ENCODE results near the gene ARMC9.
A peak's percentile ranks its signal among the peaks of the same experiment; 100 is the strongest.

Gene ARMC9

GRCh38 chr2:231357048-231357447 lies 158.6 kb downstream of the ARMC9 start:
- Histone ChIP-seq H3K79me2 (ENCODE audit: insufficient read depth, low read depth) (no peaks in the 10 kb centered on the region), H2AFZ (ENCODE audit: low read depth) (peak overlapping the region; percentile 76), H4K20me1 (ENCODE audit: insufficient read depth) (no peaks in the 10 kb centered on the region), H3K4me2 (peak overlapping the region; percentile 31), H3K36me3 (ENCODE audit: insufficient read depth) (no peaks in the 10 kb centered on the region), H3K4me1 (ENCODE audit: low read depth, poor library complexity, severe bottlenecking) (peaks cover 31% of the 10 kb centered on the region), H3K9ac (peak overlapping the region; percentile 61), H3K27ac (peak overlapping the region; percentile 96), H3K4me3 (IDR thresholded peaks at IDR 0.05; ENCODE audit: insufficient read depth, low read depth, low read length) (peak overlapping the region; percentile 3), H3K27me3 (ENCODE audit: insufficient read depth, low read depth) (no peaks in the 10 kb centered on the region)
- TF ChIP-seq CTCF (conservative IDR thresholded peaks at IDR 0.05; ENCODE audit: low read depth, low read length), result no peak

- no peak overlapping the region for H2AFZ ChIP-seq (ENCODE audit: low read depth)
- H3K27ac ChIP-seq, result peak overlapping the region; percentile 96; the same call in 1 of the 2 replicates
- H3K36me3 ChIP-seq (ENCODE audit: insufficient read depth), result no peaks in the 10 kb centered on the region
- H3K27me3 ChIP-seq (ENCODE audit: insufficient read depth, low read depth), result no peaks in the 10 kb centered on the region
- no peaks in the 10 kb centered on the region for H4K20me1 ChIP-seq (ENCODE audit: insufficient read depth)
- peaks cover 31% of the 10 kb centered on the region for H3K4me1 ChIP-seq (ENCODE audit: low read depth, poor library complexity, severe bottlenecking)
- H3K9ac ChIP-seq, result no peak overlapping the region
- no peaks in the 10 kb centered on the region for H3K79me2 ChIP-seq (ENCODE audit: insufficient read depth, low read depth)
- no peak overlapping the region for H3K4me2 ChIP-seq
- no peak overlapping the region for H3K4me3 ChIP-seq (IDR thresholded peaks at IDR 0.05; ENCODE audit: insufficient read depth, low read depth, low read length)
- TF ChIP-seq CTCF (conservative IDR thresholded peaks at IDR 0.05; ENCODE audit: low read depth, low read length), result no peak
Observed at GRCh38 chr2:231357931-231358330, 159.5 kb downstream of the ARMC9 start.

GRCh38 chr2:231359441-231359840 lies 161.0 kb downstream of the ARMC9 start:
- Histone ChIP-seq H3K36me3 (ENCODE audit: insufficient read depth) (no peaks in the 10 kb centered on the region), H3K27ac (no peak overlapping the region), H3K9ac (no peak overlapping the region), H3K4me1 (ENCODE audit: low read depth, poor library complexity, severe bottlenecking) (peaks cover 31% of the 10 kb centered on the region), H3K79me2 (ENCODE audit: insufficient read depth, low read depth) (no peaks in the 10 kb centered on the region), H3K4me2 (no peak overlapping the region), H2AFZ (ENCODE audit: low read depth) (no peak overlapping the region), H3K4me3 (IDR thresholded peaks at IDR 0.05; ENCODE audit: insufficient read depth, low read depth, low read length) (no peak overlapping the region), H4K20me1 (ENCODE audit: insufficient read depth) (no peaks in the 10 kb centered on the region), H3K27me3 (ENCODE audit: insufficient read depth, low read depth) (no peaks in the 10 kb centered on the region)
- TF ChIP-seq CTCF (conservative IDR thresholded peaks at IDR 0.05; ENCODE audit: low read depth, low read length), result no peak

GRCh38 chr2:231359948-231360347 lies 161.5 kb downstream of the ARMC9 start:
- peaks cover 31% of the 10 kb centered on the region for H3K4me1 ChIP-seq (ENCODE audit: low read depth, poor library complexity, severe bottlenecking)
- H3K27ac ChIP-seq, result no peak overlapping the region
- no peaks in the 10 kb centered on the region for H3K36me3 ChIP-seq (ENCODE audit: insufficient read depth)
- no peaks in the 10 kb centered on the region for H3K27me3 ChIP-seq (ENCODE audit: insufficient read depth, low read depth)
- H4K20me1 ChIP-seq (ENCODE audit: insufficient read depth), result no peaks in the 10 kb centered on the region
- no peaks in the 10 kb centered on the region for H3K79me2 ChIP-seq (ENCODE audit: insufficient read depth, low read depth)
- H2AFZ ChIP-seq (ENCODE audit: low read depth), result no peak overlapping the region
- no peak for TF ChIP-seq CTCF (conservative IDR thresholded peaks at IDR 0.05; ENCODE audit: low read depth, low read length)
- no peak overlapping the region for H3K9ac ChIP-seq
- H3K4me3 ChIP-seq (IDR thresholded peaks at IDR 0.05; ENCODE audit: insufficient read depth, low read depth, low read length), result no peak overlapping the region
- no peak overlapping the region for H3K4me2 ChIP-seq
